Measurements from ENCODE around the gene FBLN5. TPM values are rescaled to one million over a fixed set of nuclear protein-coding genes. Genes with fewer than 3 reads are reported as not detected.

Gene FBLN5
- total RNA-seq, 5 donors from 2014 or later (not counting 1 experiment from before 2014, with no cell fraction given): 4.2 to 19.5 (median 9.5) TPM

DNA sequence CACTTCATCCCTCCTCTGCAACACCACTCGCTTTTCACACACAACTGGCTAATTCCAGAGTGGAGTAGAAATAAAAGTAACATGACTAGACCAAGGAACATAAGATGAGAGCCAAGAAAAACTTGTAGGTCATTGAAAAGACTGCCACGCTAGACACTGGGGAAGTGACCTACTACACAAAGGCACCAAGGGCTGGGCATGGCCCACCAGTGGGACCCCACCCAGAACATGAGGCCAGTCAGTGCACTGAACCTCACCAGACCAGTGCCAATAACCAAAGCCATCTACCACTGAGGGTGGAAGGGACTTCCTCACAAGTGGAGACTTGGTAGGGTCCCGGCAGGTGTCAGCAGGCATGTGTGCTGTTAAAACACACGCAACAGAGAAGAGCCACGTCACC lies 19.7 kb downstream of the FBLN5 start:
- H3K36me3 Mint-ChIP-seq: no peaks in the 10 kb centered on the region
- ATAC-seq (replicated peaks in 1 of 4): no peak
- ChIA-PET POLR2A (interaction anchor here in 1 of 2 donors (0.5 kb wide), 1 partner anchor 368 kb away, joined by 3 read pairs; no protein-coding TSS in a partner anchor), CTCF (interaction anchor here in 1 of 2 donors (0.7 kb wide), 1 partner anchor 16 kb away, joined by 5 read pairs; no protein-coding TSS in a partner anchor)
- Histone ChIP-seq H3K4me1 (ENCODE audit: control insufficient read depth in 1 of 2, extremely low read depth in 1 of 2, insufficient read depth in 2 of 2, low read length in 2 of 2) (no peaks in the 10 kb centered on the region), H3K36me3 (ENCODE audit: control insufficient read depth in 2 of 2, extremely low read depth in 1 of 2, insufficient read depth in 1 of 2, low read length in 1 of 2) (no peaks in the 10 kb centered on the region), H3K9me3 (no peaks in the 10 kb centered on the region), H3K27ac (ENCODE audit: low read length) (no peak overlapping the region), H3K27me3 (replicated peaks in 1 of 2; ENCODE audit: control insufficient read depth in 2 of 2, extremely low read depth in 1 of 2, insufficient read depth in 2 of 2, low read length in 1 of 2) (no peaks in the 10 kb centered on the region), H3K4me3 (ENCODE audit: control insufficient read depth in 1 of 2, extremely low read depth in 1 of 2, low read length in 1 of 2) (no peak overlapping the region)
- H3K9me3 Mint-ChIP-seq: no peaks in the 10 kb centered on the region
- no peak overlapping the region for H3K27ac Mint-ChIP-seq
- H3K27me3 Mint-ChIP-seq: no peaks in the 10 kb centered on the region
- WGBS (ENCODE audit: insufficient coverage): 84% methylated on average over 2 of the region's 5 CpGs
- no peak for DNase-seq
- no peaks in the 10 kb centered on the region for H3K4me1 Mint-ChIP-seq
- no peak overlapping the region for H3K4me3 Mint-ChIP-seq

DNA sequence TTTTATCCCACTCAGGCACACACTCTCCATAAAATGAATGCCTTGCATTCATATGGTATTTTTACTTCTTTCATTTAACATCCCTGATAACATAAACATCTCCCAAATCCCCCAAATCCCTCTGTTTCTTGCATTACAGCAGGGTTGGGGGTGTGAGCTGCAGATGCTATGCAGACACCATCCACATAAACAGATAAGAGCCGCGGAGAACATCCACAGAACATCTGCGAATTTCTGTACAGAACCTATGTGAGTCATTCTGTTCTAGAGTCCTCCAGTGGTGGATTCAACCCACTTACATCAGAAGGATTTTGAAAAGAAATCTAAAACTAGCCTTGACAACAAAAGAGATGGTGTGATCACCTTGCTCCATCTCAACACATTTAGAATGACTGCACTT lies 20.3 kb downstream of the FBLN5 start:
- H3K9me3 Mint-ChIP-seq: no peaks in the 10 kb centered on the region
- H3K27me3 Mint-ChIP-seq: no peaks in the 10 kb centered on the region
- H3K36me3 Mint-ChIP-seq: no peaks in the 10 kb centered on the region
- Histone ChIP-seq H3K4me1 (ENCODE audit: control insufficient read depth in 1 of 2, extremely low read depth in 1 of 2, insufficient read depth in 2 of 2, low read length in 2 of 2) (no peaks in the 10 kb centered on the region), H3K27ac (ENCODE audit: low read length) (no peak overlapping the region), H3K9me3 (no peaks in the 10 kb centered on the region), H3K36me3 (ENCODE audit: control insufficient read depth in 2 of 2, extremely low read depth in 1 of 2, insufficient read depth in 1 of 2, low read length in 1 of 2) (no peaks in the 10 kb centered on the region), H3K4me3 (ENCODE audit: control insufficient read depth in 1 of 2, extremely low read depth in 1 of 2, low read length in 1 of 2) (no peak overlapping the region), H3K27me3 (replicated peaks in 1 of 2; ENCODE audit: control insufficient read depth in 2 of 2, extremely low read depth in 1 of 2, insufficient read depth in 2 of 2, low read length in 1 of 2) (no peaks in the 10 kb centered on the region)
- POLR2A ChIA-PET: no interaction called here
- WGBS (ENCODE audit: insufficient coverage): 80% methylated on average over 1 of the region's 3 CpGs
- H3K4me3 Mint-ChIP-seq: no peak overlapping the region
- DNase-seq (no peak), ATAC-seq (replicated peaks in 1 of 4) (no peak)
- H3K27ac Mint-ChIP-seq: no peak overlapping the region
- H3K4me1 Mint-ChIP-seq: no peaks in the 10 kb centered on the region
- CTCF ChIA-PET: no interaction called here

DNA sequence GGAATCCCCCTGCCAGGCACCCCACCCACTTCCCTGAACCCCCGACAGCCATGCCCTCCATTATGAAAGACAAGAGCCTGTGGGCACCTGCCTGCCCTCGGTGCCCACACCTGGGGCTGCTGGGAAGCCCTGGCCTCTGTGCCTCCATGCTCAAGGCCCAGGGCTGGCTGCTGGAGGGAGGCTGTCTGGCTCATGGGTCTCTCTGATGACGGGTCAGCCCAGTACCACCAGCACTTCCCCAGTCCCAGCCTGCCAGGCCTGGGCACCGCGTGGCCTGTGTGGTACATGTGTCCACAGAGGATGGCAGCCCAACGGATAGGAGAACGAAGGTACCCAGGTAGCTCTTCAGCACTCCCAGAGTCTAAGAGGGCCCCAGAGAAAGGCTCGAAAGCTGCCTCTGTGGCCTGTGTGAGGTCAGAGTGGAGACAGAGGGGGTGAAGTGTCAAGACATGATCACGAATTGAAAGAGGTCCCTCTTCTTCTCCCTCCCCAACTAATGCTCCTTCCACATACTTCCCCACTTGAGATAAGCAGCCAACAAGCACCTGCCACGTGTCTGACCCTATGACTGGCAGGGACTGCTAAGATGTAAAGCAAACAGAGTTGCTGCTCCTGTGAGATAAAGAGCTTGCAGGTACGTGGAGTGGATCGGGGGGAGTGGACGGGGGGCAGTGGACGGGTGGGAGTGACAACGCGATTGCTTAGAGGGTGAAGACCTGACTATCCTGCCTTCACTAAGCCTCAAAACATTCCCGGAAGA lies 21.2 kb downstream of the FBLN5 start:
- WGBS (ENCODE audit: insufficient coverage): 90% methylated on average over 8 of the region's 17 CpGs
- H3K9me3 Mint-ChIP-seq: no peaks in the 10 kb centered on the region
- no peak overlapping the region for H3K27ac Mint-ChIP-seq
- H3K9me3 ChIP-seq: no peaks in the 10 kb centered on the region
- DNase-seq: no peak
- no peak overlapping the region for H3K4me3 ChIP-seq (ENCODE audit: control insufficient read depth in 1 of 2, extremely low read depth in 1 of 2, low read length in 1 of 2)
- no peaks in the 10 kb centered on the region for H3K27me3 Mint-ChIP-seq
- H3K27ac ChIP-seq (ENCODE audit: low read length): no peak overlapping the region
- no peaks in the 10 kb centered on the region for H3K27me3 ChIP-seq (replicated peaks in 1 of 2; ENCODE audit: control insufficient read depth in 2 of 2, extremely low read depth in 1 of 2, insufficient read depth in 2 of 2, low read length in 1 of 2)
- ChIA-PET POLR2A (no interaction called here), CTCF (no interaction called here)
- H3K36me3 Mint-ChIP-seq: no peaks in the 10 kb centered on the region
- H3K4me1 Mint-ChIP-seq: no peaks in the 10 kb centered on the region
- H3K4me1 ChIP-seq (ENCODE audit: control insufficient read depth in 1 of 2, extremely low read depth in 1 of 2, insufficient read depth in 2 of 2, low read length in 2 of 2): no peaks in the 10 kb centered on the region
- ATAC-seq (replicated peaks in 1 of 4): no peak
- no peak overlapping the region for H3K4me3 Mint-ChIP-seq
- H3K36me3 ChIP-seq (ENCODE audit: control insufficient read depth in 2 of 2, extremely low read depth in 1 of 2, insufficient read depth in 1 of 2, low read length in 1 of 2): no peaks in the 10 kb centered on the region

DNA sequence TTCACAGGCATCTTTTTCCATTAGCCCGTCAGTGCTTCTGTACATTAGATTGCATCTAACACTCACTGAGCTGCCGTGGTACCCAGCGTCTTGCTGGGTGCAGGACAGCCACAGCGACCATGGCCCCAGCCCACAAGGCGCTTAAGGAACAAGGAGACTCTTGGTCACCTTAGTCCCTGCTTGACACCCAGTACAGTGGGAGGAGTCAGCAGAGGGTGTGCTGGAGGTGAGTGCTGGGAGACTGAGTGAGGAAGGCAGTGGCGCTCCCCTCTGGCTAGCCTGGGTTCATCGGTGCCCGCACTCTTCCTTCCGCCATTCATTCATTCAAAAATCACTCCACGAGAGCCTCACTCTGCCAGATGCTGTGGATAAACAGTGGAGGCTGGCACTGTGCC lies 21.8 kb downstream of the FBLN5 start:
- Mint-ChIP-seq H3K36me3 (no peaks in the 10 kb centered on the region), H3K27ac (no peak overlapping the region), H3K4me1 (no peaks in the 10 kb centered on the region), H3K27me3 (no peaks in the 10 kb centered on the region), H3K9me3 (no peaks in the 10 kb centered on the region), H3K4me3 (no peak overlapping the region)
- DNase-seq (no peak), ATAC-seq (replicated peaks in 1 of 4) (no peak)
- no peak overlapping the region for H3K4me3 ChIP-seq (ENCODE audit: control insufficient read depth in 1 of 2, extremely low read depth in 1 of 2, low read length in 1 of 2)
- CTCF ChIA-PET: no interaction called here
- H3K27ac ChIP-seq (ENCODE audit: low read length): no peak overlapping the region
- WGBS (ENCODE audit: insufficient coverage): 94% methylated on average over 9 of the region's 10 CpGs
- no peaks in the 10 kb centered on the region for H3K9me3 ChIP-seq
- H3K4me1 ChIP-seq (ENCODE audit: control insufficient read depth in 1 of 2, extremely low read depth in 1 of 2, insufficient read depth in 2 of 2, low read length in 2 of 2): no peaks in the 10 kb centered on the region
- H3K36me3 ChIP-seq (ENCODE audit: control insufficient read depth in 2 of 2, extremely low read depth in 1 of 2, insufficient read depth in 1 of 2, low read length in 1 of 2): no peaks in the 10 kb centered on the region
- POLR2A ChIA-PET: interaction anchor here in 1 of 2 donors (0.8 kb wide), 1 partner anchor 132 kb away, joined by 3 read pairs; no protein-coding TSS in a partner anchor
- no peaks in the 10 kb centered on the region for H3K27me3 ChIP-seq (replicated peaks in 1 of 2; ENCODE audit: control insufficient read depth in 2 of 2, extremely low read depth in 1 of 2, insufficient read depth in 2 of 2, low read length in 1 of 2)

DNA sequence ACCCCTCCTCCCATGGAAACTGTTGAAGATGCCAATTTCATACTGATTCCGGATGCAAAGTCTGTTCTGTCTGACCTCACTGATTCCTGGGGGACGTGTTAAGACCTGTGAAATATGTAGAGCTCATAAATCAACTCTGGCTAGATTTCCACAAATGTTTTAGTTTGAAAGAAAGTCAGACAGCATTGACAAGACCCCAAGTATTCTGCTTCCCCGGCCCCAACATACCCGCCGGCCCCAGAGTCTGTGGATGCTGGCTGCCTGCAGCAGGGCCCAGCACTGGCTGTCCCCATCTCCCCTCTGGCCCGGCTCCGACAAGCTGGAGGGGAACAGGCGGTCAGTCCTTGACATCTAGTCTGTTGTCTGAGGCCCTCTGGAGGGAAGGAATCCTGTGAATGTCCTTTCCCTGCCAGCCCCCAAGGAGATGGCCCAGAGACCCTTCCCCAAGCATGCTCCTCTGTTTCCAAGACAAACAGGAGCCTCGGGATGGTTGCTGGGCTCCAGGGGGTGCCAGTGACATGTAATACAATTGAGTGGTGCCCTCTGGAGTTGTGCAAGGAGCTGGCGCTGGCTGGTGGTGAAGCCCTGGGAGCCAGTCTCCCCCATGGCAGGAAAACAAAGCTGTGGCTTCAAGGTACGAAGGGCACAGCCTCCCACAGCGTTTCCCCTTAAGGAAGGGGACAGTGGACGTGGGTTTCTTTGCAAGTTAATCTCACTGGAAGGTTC lies 22.3 kb downstream of the FBLN5 start:
- Mint-ChIP-seq H3K36me3 (no peaks in the 10 kb centered on the region), H3K9me3 (no peaks in the 10 kb centered on the region), H3K4me3 (no peak overlapping the region), H3K27me3 (no peaks in the 10 kb centered on the region), H3K4me1 (no peaks in the 10 kb centered on the region), H3K27ac (no peak overlapping the region)
- POLR2A ChIA-PET: interaction anchor here in 1 of 2 donors (0.6 to 0.8 kb wide), 2 partner anchors 131 to 453 kb away, joined by 3 to 4 read pairs; no protein-coding TSS in a partner anchor
- H3K27ac ChIP-seq (ENCODE audit: low read length): no peak overlapping the region
- no peaks in the 10 kb centered on the region for H3K36me3 ChIP-seq (ENCODE audit: control insufficient read depth in 2 of 2, extremely low read depth in 1 of 2, insufficient read depth in 1 of 2, low read length in 1 of 2)
- no peaks in the 10 kb centered on the region for H3K27me3 ChIP-seq (replicated peaks in 1 of 2; ENCODE audit: control insufficient read depth in 2 of 2, extremely low read depth in 1 of 2, insufficient read depth in 2 of 2, low read length in 1 of 2)
- no peaks in the 10 kb centered on the region for H3K9me3 ChIP-seq
- DNase-seq: no peak
- 88% methylated on average over 9 of the region's 13 CpGs for WGBS (ENCODE audit: insufficient coverage)
- no peaks in the 10 kb centered on the region for H3K4me1 ChIP-seq (ENCODE audit: control insufficient read depth in 1 of 2, extremely low read depth in 1 of 2, insufficient read depth in 2 of 2, low read length in 2 of 2)
- no peak overlapping the region for H3K4me3 ChIP-seq (ENCODE audit: control insufficient read depth in 1 of 2, extremely low read depth in 1 of 2, low read length in 1 of 2)
- CTCF ChIA-PET: no interaction called here
- no peak for ATAC-seq (replicated peaks in 1 of 4)

DNA sequence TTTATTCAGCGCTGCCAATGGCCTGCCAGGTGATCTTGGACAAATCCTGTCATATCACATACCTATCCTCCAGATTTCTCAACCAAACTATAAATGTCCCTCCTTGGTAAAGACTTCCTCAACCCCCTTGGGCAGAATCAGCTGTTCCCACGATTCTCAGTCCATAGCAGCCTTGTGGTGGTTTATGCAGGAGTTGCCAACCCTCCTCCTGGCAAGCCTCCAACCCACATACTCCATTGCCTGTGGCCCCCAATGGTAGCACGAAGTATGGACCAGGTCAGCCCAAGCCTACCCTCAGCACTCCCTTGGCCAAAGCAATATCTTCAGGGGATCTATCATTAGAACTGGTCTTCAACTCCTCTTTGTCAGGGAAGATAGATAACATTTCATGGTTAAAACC lies 27.0 kb downstream of the FBLN5 start:
- DNase-seq (no peak), ATAC-seq (replicated peaks in 1 of 4) (no peak)
- no peak overlapping the region for H3K4me3 Mint-ChIP-seq
- H3K4me1 ChIP-seq (ENCODE audit: control insufficient read depth in 1 of 2, extremely low read depth in 1 of 2, insufficient read depth in 2 of 2, low read length in 2 of 2): no peaks in the 10 kb centered on the region
- 54% methylated on average over 3 of the region's 3 CpGs for WGBS (ENCODE audit: insufficient coverage)
- H3K9me3 Mint-ChIP-seq: peaks cover 0 to 3% (median 0%) of the 10 kb centered on the region in 3 donors
- H3K27me3 ChIP-seq (replicated peaks in 1 of 2; ENCODE audit: control insufficient read depth in 2 of 2, extremely low read depth in 1 of 2, insufficient read depth in 2 of 2, low read length in 1 of 2): no peaks in the 10 kb centered on the region
- no peaks in the 10 kb centered on the region for H3K27me3 Mint-ChIP-seq
- H3K9me3 ChIP-seq: no peaks in the 10 kb centered on the region
- no peaks in the 10 kb centered on the region for H3K36me3 ChIP-seq (ENCODE audit: control insufficient read depth in 2 of 2, extremely low read depth in 1 of 2, insufficient read depth in 1 of 2, low read length in 1 of 2)
- CTCF ChIA-PET: no interaction called here
- no peaks in the 10 kb centered on the region for H3K36me3 Mint-ChIP-seq
- H3K27ac Mint-ChIP-seq: no peak overlapping the region
- no peak overlapping the region for H3K27ac ChIP-seq (ENCODE audit: low read length)
- no peaks in the 10 kb centered on the region for H3K4me1 Mint-ChIP-seq
- no peak overlapping the region for H3K4me3 ChIP-seq (ENCODE audit: control insufficient read depth in 1 of 2, extremely low read depth in 1 of 2, low read length in 1 of 2)
- POLR2A ChIA-PET: interaction anchor here (0.6 to 1.0 kb wide), 3 partner anchors 31 to 129 kb away, joined by 3 to 6 read pairs (median 3); no protein-coding TSS in a partner anchor

Data from T-cell (primary cell).